ENCODE data around the gene FIZ1. TPM values are rescaled to one million over a fixed set of nuclear protein-coding genes. Genes with fewer than 3 reads are reported as not detected.
A peak's percentile ranks its signal among the peaks of the same experiment; 100 is the strongest.
"Not testable (repeated sequence)": the region's sequence is repeated elsewhere in the genome, so short reads cannot be mapped to it uniquely, and the experiment has no call there.

The FIZ1 gene
- total RNA-seq, 1 donor from 2014 or later, result 19.1 TPM

DNA sequence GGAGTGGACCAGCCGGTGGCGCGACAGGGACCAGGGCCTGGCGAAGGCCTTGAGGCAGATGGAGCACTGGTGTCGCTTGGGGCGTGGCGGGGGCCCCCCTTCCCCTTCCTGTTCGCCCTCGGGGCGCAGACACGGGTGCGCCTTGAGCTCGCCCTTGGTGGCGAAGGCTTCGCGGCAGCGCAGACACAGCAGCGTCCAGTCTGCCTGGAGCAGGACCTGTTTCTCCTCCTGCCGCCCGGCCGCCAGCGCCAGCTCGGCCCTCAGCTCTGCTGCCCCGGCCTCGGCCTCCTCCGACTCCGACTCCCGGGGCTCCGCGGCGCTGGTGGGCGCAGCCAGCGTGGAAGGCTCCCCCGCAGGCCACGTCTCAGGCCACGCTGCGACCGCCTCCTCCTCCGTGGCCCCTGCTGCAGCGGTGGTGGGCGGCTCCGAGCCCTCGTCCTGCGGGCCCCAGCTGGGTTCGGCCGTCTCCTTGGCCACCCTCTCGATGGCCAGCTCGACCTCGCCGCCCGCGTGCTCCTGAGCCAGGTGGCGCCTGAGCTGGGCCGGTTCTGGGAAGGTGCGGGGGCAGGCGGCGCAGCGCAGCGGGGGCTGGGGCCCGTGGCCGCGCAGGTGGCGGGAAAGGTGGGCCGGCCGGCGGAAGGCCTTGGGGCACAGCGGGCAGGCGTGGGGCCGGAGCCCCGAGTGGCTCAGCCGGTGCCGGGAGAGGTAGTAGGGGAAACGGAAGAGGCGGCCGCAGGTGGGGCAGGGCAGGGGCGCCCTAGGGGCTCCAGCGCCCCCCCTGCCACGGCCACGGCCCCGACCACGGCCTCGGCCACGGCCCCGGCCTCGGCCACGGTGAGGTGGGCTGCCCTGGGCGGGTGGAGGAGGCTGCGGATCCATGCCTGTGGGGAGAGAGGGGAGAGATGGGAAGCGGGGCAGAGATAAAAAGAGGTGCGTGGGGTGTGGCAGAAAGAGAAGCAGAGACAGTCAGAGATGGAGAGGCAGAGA is 20.3 kb downstream of the FIZ1 start:
- Mint-ChIP-seq H3K36me3 (ENCODE audit: unreplicated experiment) (peaks cover 16% of the 10 kb centered on the region), H3K27me3 (ENCODE audit: unreplicated experiment) (no peaks in the 10 kb centered on the region), H3K27ac (ENCODE audit: unreplicated experiment) (peak overlapping the region; percentile 90), H3K4me3 (ENCODE audit: unreplicated experiment) (peak overlapping the region; percentile 91), H3K4me1 (ENCODE audit: unreplicated experiment) (peaks cover 13% of the 10 kb centered on the region), H3K9me3 (ENCODE audit: unreplicated experiment) (no peaks in the 10 kb centered on the region)
- no peak for DNase-seq (ENCODE audit: extremely low spot score, unreplicated experiment)
- TF ChIP-seq CTCF (IDR thresholded peaks at IDR 0.05), result no peak

- no peak overlapping the region for H3K27ac Mint-ChIP-seq (ENCODE audit: unreplicated experiment)
- H3K4me3 Mint-ChIP-seq (ENCODE audit: unreplicated experiment), result no peak overlapping the region
- peaks cover 16% of the 10 kb centered on the region for H3K36me3 Mint-ChIP-seq (ENCODE audit: unreplicated experiment)
- H3K9me3 Mint-ChIP-seq (ENCODE audit: unreplicated experiment), result no peaks in the 10 kb centered on the region
- no peaks in the 10 kb centered on the region for H3K27me3 Mint-ChIP-seq (ENCODE audit: unreplicated experiment)
- DNase-seq (ENCODE audit: extremely low spot score, unreplicated experiment), result no peak
- H3K4me1 Mint-ChIP-seq (ENCODE audit: unreplicated experiment), result peaks cover 13% of the 10 kb centered on the region
- no peak for TF ChIP-seq CTCF (IDR thresholded peaks at IDR 0.05)
These were observed 21.1 kb downstream of the FIZ1 start for GRCh38 chr19:55578031-55578760.

- Mint-ChIP-seq H3K27ac (ENCODE audit: unreplicated experiment) (no peak overlapping the region), H3K4me3 (ENCODE audit: unreplicated experiment) (peak overlapping the region; percentile 54), H3K9me3 (ENCODE audit: unreplicated experiment) (no peaks in the 10 kb centered on the region), H3K27me3 (ENCODE audit: unreplicated experiment) (no peaks in the 10 kb centered on the region), H3K4me1 (ENCODE audit: unreplicated experiment) (peaks cover 13% of the 10 kb centered on the region), H3K36me3 (ENCODE audit: unreplicated experiment) (peaks cover 16% of the 10 kb centered on the region)
- no peak for DNase-seq (ENCODE audit: extremely low spot score, unreplicated experiment)
- no peak for TF ChIP-seq CTCF (IDR thresholded peaks at IDR 0.05)
These were observed 22.6 kb downstream of the FIZ1 start for GRCh38 chr19:55576746-55577145.

DNA sequence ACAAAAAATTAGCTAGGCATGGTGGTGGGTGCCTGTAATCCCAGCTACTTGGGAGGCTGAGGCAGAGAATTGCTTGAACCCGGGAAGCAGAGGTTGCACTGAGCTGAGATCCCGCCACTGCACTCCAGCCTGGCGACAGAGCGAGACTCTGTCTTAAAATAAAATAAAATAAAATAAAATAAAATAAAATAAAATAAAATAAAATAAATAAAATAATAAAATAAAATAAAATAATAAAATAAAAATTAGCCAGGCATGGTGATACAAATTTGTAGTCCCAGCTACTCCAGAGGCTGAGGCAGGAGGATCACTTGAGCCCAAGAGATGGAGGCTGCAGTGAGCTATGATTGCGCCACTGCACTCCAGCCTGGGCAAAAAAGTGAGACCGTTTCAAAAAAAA is 25.4 kb downstream of the FIZ1 start:
- not testable (repeated sequence) for H3K4me1 Mint-ChIP-seq (ENCODE audit: unreplicated experiment); H3K4me3 Mint-ChIP-seq (ENCODE audit: unreplicated experiment); H3K27ac Mint-ChIP-seq (ENCODE audit: unreplicated experiment); DNase-seq (ENCODE audit: extremely low spot score, unreplicated experiment); H3K9me3 Mint-ChIP-seq (ENCODE audit: unreplicated experiment); H3K27me3 Mint-ChIP-seq (ENCODE audit: unreplicated experiment)
- peaks cover 12% of the 10 kb centered on the region for H3K36me3 Mint-ChIP-seq (ENCODE audit: unreplicated experiment)

GRCh38 chr19:55569477-55569876 is 29.8 kb downstream of the FIZ1 start:
- H3K27ac Mint-ChIP-seq (ENCODE audit: unreplicated experiment); H3K27me3 Mint-ChIP-seq (ENCODE audit: unreplicated experiment); H3K4me1 Mint-ChIP-seq (ENCODE audit: unreplicated experiment); H3K9me3 Mint-ChIP-seq (ENCODE audit: unreplicated experiment); H3K4me3 Mint-ChIP-seq (ENCODE audit: unreplicated experiment); H3K36me3 Mint-ChIP-seq (ENCODE audit: unreplicated experiment); DNase-seq (ENCODE audit: extremely low spot score, unreplicated experiment): not testable (repeated sequence)
